ENCODE data around the gene TRABD. TPM values are rescaled to one million over a fixed set of nuclear protein-coding genes. Genes with fewer than 3 reads are reported as not detected.

Gene TRABD
- total RNA-seq, 2 experiments from 2014 or later, result 126 to 128 TPM

- H3K79me2 ChIP-seq (ENCODE audit: insufficient read depth, low read depth, low read length), result peaks cover 26% of the 10 kb centered on the region; the same call in 1 of the 2 replicates
- POLR2A ChIA-PET, result interaction anchor here (0.6 kb wide), 1 partner anchor 180 kb away, joined by 4 read pairs; no protein-coding TSS in a partner anchor
Measured at GRCh38 chr22:50248196-50249081, 62.7 kb downstream of the TRABD start.

More at GRCh38 chr22:50248196-50249081, 62.7 kb downstream of the TRABD start:
- H3K36me3 ChIP-seq (ENCODE audit: insufficient read depth, low read length), result peaks cover 23% of the 10 kb centered on the region; the same call in 1 of the 2 replicates
- H3K4me1 ChIP-seq (ENCODE audit: insufficient read depth, low read length, poor library complexity, severe bottlenecking), result peaks cover 53% of the 10 kb centered on the region
- TF ChIP-seq EZH2phosphoT487 (IDR thresholded peaks at IDR 0.05; ENCODE audit: borderline replicate concordance, low read depth, low read length), result no peak
- TF ChIP-seq, protein P1, sequence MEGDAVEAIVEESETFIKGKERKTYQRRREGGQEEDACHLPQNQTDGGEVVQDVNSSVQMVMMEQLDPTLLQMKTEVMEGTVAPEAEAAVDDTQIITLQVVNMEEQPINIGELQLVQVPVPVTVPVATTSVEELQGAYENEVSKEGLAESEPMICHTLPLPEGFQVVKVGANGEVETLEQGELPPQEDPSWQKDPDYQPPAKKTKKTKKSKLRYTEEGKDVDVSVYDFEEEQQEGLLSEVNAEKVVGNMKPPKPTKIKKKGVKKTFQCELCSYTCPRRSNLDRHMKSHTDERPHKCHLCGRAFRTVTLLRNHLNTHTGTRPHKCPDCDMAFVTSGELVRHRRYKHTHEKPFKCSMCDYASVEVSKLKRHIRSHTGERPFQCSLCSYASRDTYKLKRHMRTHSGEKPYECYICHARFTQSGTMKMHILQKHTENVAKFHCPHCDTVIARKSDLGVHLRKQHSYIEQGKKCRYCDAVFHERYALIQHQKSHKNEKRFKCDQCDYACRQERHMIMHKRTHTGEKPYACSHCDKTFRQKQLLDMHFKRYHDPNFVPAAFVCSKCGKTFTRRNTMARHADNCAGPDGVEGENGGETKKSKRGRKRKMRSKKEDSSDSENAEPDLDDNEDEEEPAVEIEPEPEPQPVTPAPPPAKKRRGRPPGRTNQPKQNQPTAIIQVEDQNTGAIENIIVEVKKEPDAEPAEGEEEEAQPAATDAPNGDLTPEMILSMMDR (conservative IDR thresholded peaks at IDR 0.05; ENCODE audit: low read length), result no peak
- H3K4me3 ChIP-seq (ENCODE audit: low read depth, low read length, poor library complexity, severe bottlenecking), result peak overlapping the region; percentile 35
- CTCF ChIA-PET (ENCODE audit: unreplicated experiment), result no interaction called here
- no peaks in the 10 kb centered on the region for H3K9me2 ChIP-seq (ENCODE audit: insufficient read depth, low read length)
- intact Hi-C loops (cut with micrococcal nuclease; ENCODE audit: unreplicated experiment), result loop anchor here (10.0 kb wide), 2 partner anchors 226 to 256 kb away; partner anchors contain the start of genes LMF2, NCAPH2 and SBF1
- no peaks in the 10 kb centered on the region for H4K20me1 ChIP-seq (ENCODE audit: insufficient read depth, low read length)
- H2AFZ ChIP-seq (ENCODE audit: low read length), result no peak overlapping the region
- peak overlapping the region; percentile 65 for H3K4me2 ChIP-seq (ENCODE audit: low read length)
- no TSS peak for BruUV-seq (replicated peaks)
- no peaks in the 10 kb centered on the region for H3K9me3 ChIP-seq (ENCODE audit: low read length)
- no peak overlapping the region for H3K27ac ChIP-seq (ENCODE audit: low read depth, low read length, poor library complexity, severe bottlenecking)
- DNase-seq (ENCODE audit: low spot score), result no peak

Other genes starting within 250 kb of the TRABD start
- 74.3 and 81.7 TPM in 2 replicates for gene PIM3, start 225.1 kb upstream of the TRABD start, total RNA-seq (2014; rRNA removed; shearing (Covaris generic))
- gene PIM3, start 225.1 kb upstream of the TRABD start, total RNA-seq (2022), result 60.5 and 66.5 TPM in 2 replicates
- gene IL17REL, start 173.1 kb upstream of the TRABD start, total RNA-seq (2014; rRNA removed; shearing (Covaris generic)), result 0.03 TPM in 1 of 2 replicates, not detected in the other
- gene IL17REL, start 173.1 kb upstream of the TRABD start, total RNA-seq (2022), result not detected in 2 replicates
- gene TTLL8, start 127.6 kb upstream of the TRABD start, total RNA-seq (2014; rRNA removed; shearing (Covaris generic)), result 0.06 TPM in 1 of 2 replicates, not detected in the other
- 0.72 and 1.3 TPM in 2 replicates for gene TTLL8, start 127.6 kb upstream of the TRABD start, total RNA-seq (2022)
- 0.16 TPM in 1 of 2 replicates, not detected in the other for gene MLC1, start 100.5 kb upstream of the TRABD start, total RNA-seq (2014; rRNA removed; shearing (Covaris generic))
- gene MLC1, start 100.5 kb upstream of the TRABD start, total RNA-seq (2022), result not detected in 2 replicates
- gene MOV10L1, start 95.9 kb upstream of the TRABD start, total RNA-seq (2014; rRNA removed; shearing (Covaris generic)), result 0.03 and 0.22 TPM in 2 replicates
- 0.66 and 1.1 TPM in 2 replicates for gene MOV10L1, start 95.9 kb upstream of the TRABD start, total RNA-seq (2022)
- not detected in 2 replicates for gene PANX2, start 15.2 kb upstream of the TRABD start, total RNA-seq (2014; rRNA removed; shearing (Covaris generic))
- gene PANX2, start 15.2 kb upstream of the TRABD start, total RNA-seq (2022), result not detected in 2 replicates
- 43.7 and 44.2 TPM in 2 replicates for gene SELENOO, start 15.1 kb downstream of the TRABD start, total RNA-seq (2014; rRNA removed; shearing (Covaris generic))
- 34.0 and 40.2 TPM in 2 replicates for gene SELENOO, start 15.1 kb downstream of the TRABD start, total RNA-seq (2022)
- gene TUBGCP6, start 59.1 kb downstream of the TRABD start, total RNA-seq (2014; rRNA removed; shearing (Covaris generic)), result 52.8 and 57.7 TPM in 2 replicates
- gene TUBGCP6, start 59.1 kb downstream of the TRABD start, total RNA-seq (2022), result 63.2 and 68.8 TPM in 2 replicates
- gene HDAC10, start 65.4 kb downstream of the TRABD start, total RNA-seq (2014; rRNA removed; shearing (Covaris generic)), result 47.4 and 49.4 TPM in 2 replicates
- 74.6 and 74.9 TPM in 2 replicates for gene HDAC10, start 65.4 kb downstream of the TRABD start, total RNA-seq (2022)
- gene MAPK12, start 75.8 kb downstream of the TRABD start, total RNA-seq (2014; rRNA removed; shearing (Covaris generic)), result 90.8 and 93.6 TPM in 2 replicates
- 84.9 and 90.1 TPM in 2 replicates for gene MAPK12, start 75.8 kb downstream of the TRABD start, total RNA-seq (2022)
- 12.0 and 13.0 TPM in 2 replicates for gene MAPK11, start 84.5 kb downstream of the TRABD start, total RNA-seq (2014; rRNA removed; shearing (Covaris generic))
- gene MAPK11, start 84.5 kb downstream of the TRABD start, total RNA-seq (2022), result 18.6 and 19.7 TPM in 2 replicates
- 10.7 and 13.6 TPM in 2 replicates for gene PLXNB2, start 121.7 kb downstream of the TRABD start, total RNA-seq (2014; rRNA removed; shearing (Covaris generic))
- gene PLXNB2, start 121.7 kb downstream of the TRABD start, total RNA-seq (2022), result 38.9 and 39.2 TPM in 2 replicates
- 25.0 and 31.6 TPM in 2 replicates for gene DENND6B, start 141.1 kb downstream of the TRABD start, total RNA-seq (2014; rRNA removed; shearing (Covaris generic))
- gene DENND6B, start 141.1 kb downstream of the TRABD start, total RNA-seq (2022), result 38.1 and 45.0 TPM in 2 replicates
- 55.0 and 64.5 TPM in 2 replicates for gene PPP6R2, start 157.4 kb downstream of the TRABD start, total RNA-seq (2014; rRNA removed; shearing (Covaris generic))
- 62.3 and 65.8 TPM in 2 replicates for gene PPP6R2, start 157.4 kb downstream of the TRABD start, total RNA-seq (2022)

All from OCI-LY7 (cell line).